Caki2 (cell line): ENCODE measurements around the gene SAMM50. TPM values are rescaled to one million over a fixed set of nuclear protein-coding genes. Genes with fewer than 3 reads are reported as not detected.

Source experiments
- DNase-seq: peaks from one replicate; pipeline ENCODE4 v3.0.0-alpha.2; 2015; ENCODE audit warnings: low read depth
- in situ Hi-C: cut with HindIII; loops from 2 replicates; pipeline ENCODE4 v1.10.0; 2016; ENCODE audit warnings: low sequenced_read_pairs, low pct_unique_long_range_greater_than_20kb, mixed read lengths
- total RNA-seq: library from RNA; depleted of rRNA; stranded (reverse); fragments of >200 nt; shearing (Covaris generic); gene quantifications from 2 replicates; pipeline ENCODE4 v1.2.3, GENCODE V29; 2014; ENCODE audit warnings: low replicate concordance

SAMM50 gene
- total RNA-seq, 1 experiment from 2014 or later, result 71.6 TPM

- in situ Hi-C loops, result no loop called here
- no peak for DNase-seq
Observed at GRCh38 chr22:43971112-43971511, 15.9 kb downstream of the SAMM50 start.

- no peak for DNase-seq
- in situ Hi-C loops, result no loop called here
Observed at GRCh38 chr22:43972931-43973462, 17.8 kb downstream of the SAMM50 start.

DNA sequence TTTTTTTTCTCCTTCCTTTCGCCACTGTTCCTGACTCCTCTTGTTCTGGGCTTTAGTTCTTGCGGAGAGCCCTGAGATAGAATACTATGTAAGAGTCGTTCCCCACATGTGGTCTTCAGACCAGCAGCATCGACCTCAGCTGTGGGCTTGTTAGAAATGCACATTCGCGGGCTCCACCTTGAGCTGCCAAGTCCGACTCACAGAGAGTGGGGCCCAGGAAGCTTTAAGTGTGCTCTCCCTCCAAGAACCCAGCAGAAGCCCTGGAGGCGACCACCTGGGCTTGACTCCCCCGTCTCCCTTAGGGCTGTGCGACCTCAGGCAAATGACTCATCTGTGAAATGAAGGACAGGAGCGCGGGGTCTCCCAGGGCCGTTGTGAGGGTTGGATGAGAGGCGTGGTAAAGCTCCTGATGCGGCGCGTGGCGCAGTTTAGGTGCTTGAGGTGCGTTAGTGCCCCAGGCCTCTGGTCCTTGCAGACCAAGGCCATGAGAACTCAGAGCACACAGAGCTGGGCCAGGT lies 18.8 kb downstream of the SAMM50 start:
- no peak for DNase-seq
- in situ Hi-C loops, result no loop called here

GRCh38 chr22:43975041-43975440 lies 19.8 kb downstream of the SAMM50 start:
- in situ Hi-C loops, result no loop called here
- DNase-seq, result no peak

GRCh38 chr22:43976861-43977795 lies 21.9 kb downstream of the SAMM50 start:
- DNase-seq, result no peak
- in situ Hi-C loops, result no loop called here

DNA sequence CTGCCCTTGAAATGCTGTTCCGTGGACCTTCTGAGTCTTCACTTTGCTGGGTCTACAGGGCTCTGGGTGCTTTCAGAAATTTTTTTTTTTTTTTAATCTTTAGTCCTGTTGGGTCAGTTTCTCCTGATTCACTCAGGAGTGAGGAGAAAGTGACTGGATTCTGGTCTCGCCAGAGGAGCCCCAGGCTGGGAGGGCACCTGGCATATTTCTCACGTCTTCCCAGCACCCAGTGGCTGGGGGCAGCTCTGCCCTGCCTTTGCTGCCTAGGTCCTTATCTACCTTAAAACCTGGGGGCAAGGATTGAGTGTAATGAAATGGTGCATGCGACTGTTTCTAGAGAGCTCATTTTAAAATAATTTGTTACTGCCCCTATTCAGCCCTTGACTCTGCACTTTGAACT lies 23.3 kb downstream of the SAMM50 start:
- DNase-seq, result no peak
- in situ Hi-C loops, result no loop called here

GRCh38 chr22:43980579-43980978 lies 25.3 kb downstream of the SAMM50 start:
- in situ Hi-C loops, result no loop called here
- DNase-seq, result no peak

- in situ Hi-C loops, result no loop called here
Observed at GRCh38 chr22:43980996-43981395, 25.8 kb downstream of the SAMM50 start.

GRCh38 chr22:43983808-43984207 lies 28.6 kb downstream of the SAMM50 start:
- in situ Hi-C loops, result no loop called here
- DNase-seq, result no peak

More at GRCh38 chr22:43980996-43981395, 25.8 kb downstream of the SAMM50 start:
- DNase-seq, result no peak

DNA sequence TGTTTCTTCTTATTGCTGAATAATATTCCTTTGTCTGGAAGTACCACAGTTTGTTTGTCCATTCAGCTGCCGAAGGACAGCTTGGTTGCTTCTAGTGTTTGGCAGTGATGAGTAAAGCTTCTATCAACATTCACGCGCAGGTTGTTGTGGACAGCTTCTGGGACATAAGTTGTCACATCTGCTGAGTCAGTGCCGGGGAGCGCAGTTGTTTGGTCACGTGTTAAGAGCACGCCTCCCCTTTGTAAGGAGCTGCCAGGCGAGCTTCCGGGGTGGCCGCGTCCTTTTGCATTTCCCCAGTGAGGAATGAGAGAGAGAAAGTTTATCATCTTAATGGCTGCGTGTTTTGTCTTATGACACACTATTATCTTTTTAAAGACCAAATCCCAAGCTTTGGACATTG lies 30.3 kb downstream of the SAMM50 start:
- in situ Hi-C loops, result no loop called here

DNA sequence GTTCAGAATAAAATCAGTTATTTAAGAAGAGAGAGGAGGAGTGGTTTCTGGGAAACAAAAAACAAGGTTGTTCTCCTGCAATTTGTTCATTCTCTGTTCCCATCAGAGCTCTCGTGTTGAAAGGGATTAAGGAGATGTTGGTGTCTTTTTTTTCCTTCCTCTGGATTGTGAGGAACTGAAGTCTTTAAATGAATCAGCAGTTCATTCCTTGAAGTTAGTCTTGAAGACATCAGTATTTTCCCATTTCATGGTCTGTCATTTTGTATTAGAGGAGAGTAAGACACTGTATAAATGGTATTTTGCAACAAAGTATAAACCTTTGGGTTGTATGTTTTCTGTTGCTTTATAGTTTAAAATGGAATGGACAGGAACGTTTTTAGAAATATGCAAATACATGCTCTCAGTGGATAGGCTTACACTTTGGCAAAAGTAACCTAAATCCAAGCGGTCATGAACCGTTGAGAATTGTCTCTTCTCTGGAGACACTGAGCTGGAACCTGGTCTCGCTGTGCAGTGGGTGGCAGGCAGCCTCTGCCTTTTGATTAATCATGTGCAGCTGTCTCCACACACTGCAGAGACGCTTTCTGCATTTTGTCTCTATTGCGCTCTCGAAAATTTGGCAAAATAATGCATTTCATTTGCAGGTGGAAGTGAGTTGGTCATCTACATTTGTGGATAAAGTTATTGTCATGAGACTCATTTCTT lies 33.0 kb downstream of the SAMM50 start:
- DNase-seq, result no peak
- in situ Hi-C loops, result no loop called here

More for the DNA sequence above, 30.3 kb downstream of the SAMM50 start:
- DNase-seq, result no peak

GRCh38 chr22:43988960-43989359 lies 33.7 kb downstream of the SAMM50 start:
- in situ Hi-C loops, result no loop called here
- DNase-seq, result no peak

GRCh38 chr22:43990044-43990443 lies 34.8 kb downstream of the SAMM50 start:
- in situ Hi-C loops, result no loop called here
- DNase-seq, result no peak

- in situ Hi-C loops, result no loop called here
Observed at GRCh38 chr22:43991316-43992020, 36.2 kb downstream of the SAMM50 start.

GRCh38 chr22:43992331-43992821 lies 37.1 kb downstream of the SAMM50 start:
- no peak for DNase-seq
- in situ Hi-C loops, result no loop called here

More at GRCh38 chr22:43991316-43992020, 36.2 kb downstream of the SAMM50 start:
- DNase-seq, result no peak

GRCh38 chr22:43993072-43993760 lies 38.0 kb downstream of the SAMM50 start:
- DNase-seq, result peak; percentile 41

DNA sequence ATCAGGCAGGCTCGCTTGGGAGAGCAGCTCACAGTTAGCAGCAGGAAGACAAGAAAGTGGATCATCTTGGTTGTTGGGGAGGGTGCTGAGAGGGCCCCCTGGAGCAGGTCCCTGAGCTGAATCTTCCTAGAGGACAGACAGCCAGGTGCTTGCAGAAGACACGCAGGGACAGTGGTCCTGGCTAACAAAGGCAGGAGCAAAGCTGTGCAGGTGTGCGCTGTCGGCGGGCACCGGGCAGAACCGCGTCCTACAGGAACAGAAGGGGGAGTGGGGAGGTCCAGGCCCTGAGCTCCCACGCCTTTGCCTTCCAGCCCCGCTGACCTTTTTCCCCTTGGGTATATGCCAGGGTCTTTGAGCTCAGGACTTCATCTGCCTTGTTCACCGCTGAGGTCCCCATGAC lies 38.8 kb downstream of the SAMM50 start:
- no peak for DNase-seq

More at GRCh38 chr22:43993072-43993760, 38.0 kb downstream of the SAMM50 start:
- in situ Hi-C loops, result no loop called here

DNA sequence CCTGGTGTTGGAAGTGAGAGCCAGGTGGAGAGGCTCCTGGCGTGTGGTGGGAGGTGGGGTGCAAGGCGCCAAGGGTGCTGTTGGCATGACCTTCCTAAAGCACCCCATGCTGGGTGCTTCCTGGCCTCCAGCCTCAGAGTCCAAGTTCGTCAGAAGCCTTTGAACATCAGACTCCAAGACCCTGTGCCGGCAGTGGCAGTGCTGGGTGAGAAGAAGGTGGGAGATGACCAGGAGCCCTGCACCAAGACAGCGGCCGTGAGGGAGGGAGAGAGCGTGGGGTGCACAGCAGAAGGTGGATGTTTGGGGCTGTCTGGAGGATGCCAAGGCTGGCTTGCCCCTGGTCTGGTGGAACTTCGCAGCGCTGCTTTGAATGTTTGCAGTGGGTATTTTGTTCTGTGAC lies 39.2 kb downstream of the SAMM50 start:
- DNase-seq, result no peak
- in situ Hi-C loops, result no loop called here

More for the DNA sequence above, 38.8 kb downstream of the SAMM50 start:
- in situ Hi-C loops, result no loop called here
